Thyroid gland (tissue), 4 donors: ENCODE results near the gene SUGCT. TPM values are rescaled to one million over a fixed set of nuclear protein-coding genes. Genes with fewer than 3 reads are reported as not detected.

Experiments used
- DNase-seq, 2 donors: peaks; one replicate each; pipeline ENCODE4 v3.0.0-alpha.2; 2019
- H3K27ac ChIP-seq, 3 donors: fragments of 200-600 bp; sonication (generic); 1 replicate in 2 of 3; 2 replicates in 1 of 3; pipeline ENCODE4 v1.5.1; 2016 to 2019; ENCODE audit warnings: mild to moderate bottlenecking in 1 of 3, moderate library complexity in 1 of 3
- H3K27me3 ChIP-seq: fragments of 200-600 bp; sonication (generic); one replicate; pipeline ENCODE4 v1.5.1; 2019
- H3K36me3 ChIP-seq, 2 donors: fragments of 200-600 bp; sonication (generic); one replicate each; pipeline ENCODE4 v1.5.1; 2016 to 2019
- H3K4me1 ChIP-seq, 2 donors: fragments of 200-600 bp; sonication (generic); one replicate each; pipeline ENCODE4 v1.5.1; 2017 to 2019
- H3K4me3 ChIP-seq, 3 donors: fragments of 200-600 bp; sonication (generic); replicated peaks in 1 of 3; 1 replicate in 2 of 3; 2 replicates in 1 of 3; pipeline ENCODE4 v1.5.1; 2016; ENCODE audit warnings: mild to moderate bottlenecking in 1 of 3
- H3K9me3 ChIP-seq: fragments of 200-600 bp; sonication (generic); one replicate; pipeline ENCODE4 v1.5.1; 2017
- CTCF ChIP-seq, 6 experiments: fragments of 200-600 bp in 3 of 6; fragments of 450-650 bp in 3 of 6; sonication (generic) in 3 of 6; IDR thresholded peaks; one replicate each; pipeline ENCODE4 v1.5.1; 2016 to 2019; ENCODE audit warnings: antibody characterized with exemption in 6 of 6, mild to moderate bottlenecking in 2 of 6, inconsistent platforms in 1 of 6, moderate library complexity in 1 of 6
- POLR2A ChIP-seq, 2 donors: fragments of 450-650 bp; IDR thresholded peaks; one replicate each; pipeline ENCODE4 v1.6.1; 2017; ENCODE audit warnings: antibody characterized with exemption in 2 of 2, mild to moderate bottlenecking in 2 of 2, moderate library complexity in 1 of 2
- WGBS, 2 donors: methylation state at CpG; one replicate each; pipeline ENCODE4 v1.1.5; 2017; 5-methylcytosine and 5-hydroxymethylcytosine counted together
- intact Hi-C: fragments of 100-400 bp; cut with DNase I; formaldehyde crosslinking; loops from one replicate; pipeline ENCODE4 v1.15.1; 2023
- total RNA-seq, 4 donors: library from RNA; depleted of rRNA; stranded (reverse); fragments of >200 nt; gene quantifications; one replicate each; pipeline ENCODE4 v1.2.3, GENCODE V29; 2016

SUGCT gene
- total RNA-seq, 4 donors from 2014 or later: 1.3 to 15.2 (median 3.2) TPM

GRCh38 chr7:40530292-40530691 lies 395.5 kb downstream of the SUGCT start:
- Histone ChIP-seq H3K27ac (no peak overlapping the region), H3K4me3 (no peak overlapping the region), H3K36me3 (no peaks in the 10 kb centered on the region), H3K4me1 (no peaks in the 10 kb centered on the region), H3K9me3 (no peaks in the 10 kb centered on the region), H3K27me3 (no peaks in the 10 kb centered on the region)
- no peak for DNase-seq
- intact Hi-C loops: no loop called here
- TF ChIP-seq CTCF (IDR thresholded peaks at IDR 0.05): no peak
- TF ChIP-seq POLR2A (IDR thresholded peaks at IDR 0.05): no peak

- intact Hi-C loops: no loop called here
- no peak overlapping the region for H3K4me3 ChIP-seq
- H3K9me3 ChIP-seq: no peaks in the 10 kb centered on the region
- H3K36me3 ChIP-seq: no peaks in the 10 kb centered on the region
- H3K27ac ChIP-seq: no peak overlapping the region
- WGBS, 2 donors: 97 to 99% methylated on average over 3 of the region's 3 CpGs
- no peak for DNase-seq
- TF ChIP-seq POLR2A (IDR thresholded peaks at IDR 0.05) (no peak), CTCF (IDR thresholded peaks at IDR 0.05) (no peak)
- no peaks in the 10 kb centered on the region for H3K27me3 ChIP-seq
- no peaks in the 10 kb centered on the region for H3K4me1 ChIP-seq
Observed at GRCh38 chr7:40531956-40532355, 397.2 kb downstream of the SUGCT start.

GRCh38 chr7:40535678-40536077 lies 400.9 kb downstream of the SUGCT start:
- Histone ChIP-seq H3K27me3 (no peaks in the 10 kb centered on the region), H3K9me3 (no peaks in the 10 kb centered on the region), H3K36me3 (no peaks in the 10 kb centered on the region), H3K4me3 (no peak overlapping the region), H3K4me1 (no peaks in the 10 kb centered on the region), H3K27ac (no peak overlapping the region)
- WGBS, 2 donors: 94 to 95% methylated on average over 3 of the region's 3 CpGs
- no peak for TF ChIP-seq POLR2A (IDR thresholded peaks at IDR 0.05)
- TF ChIP-seq CTCF (IDR thresholded peaks at IDR 0.05): no peak
- intact Hi-C loops: no loop called here
- DNase-seq: no peak

GRCh38 chr7:40536421-40536820 lies 401.6 kb downstream of the SUGCT start:
- Histone ChIP-seq H3K9me3 (no peaks in the 10 kb centered on the region), H3K4me1 (no peaks in the 10 kb centered on the region), H3K27me3 (no peaks in the 10 kb centered on the region), H3K4me3 (no peak overlapping the region), H3K27ac (no peak overlapping the region), H3K36me3 (no peaks in the 10 kb centered on the region)
- 52 to 65% methylated on average over 1 of the region's 1 CpG for WGBS, 2 donors
- intact Hi-C loops: no loop called here
- TF ChIP-seq POLR2A (IDR thresholded peaks at IDR 0.05): no peak
- no peak for DNase-seq

GRCh38 chr7:40538281-40538680 lies 403.5 kb downstream of the SUGCT start:
- no peak for DNase-seq
- TF ChIP-seq CTCF (IDR thresholded peaks at IDR 0.05): no peak
- TF ChIP-seq POLR2A (IDR thresholded peaks at IDR 0.05): no peak
- WGBS, 2 donors: 74 to 76% methylated on average over 1 of the region's 1 CpG
- Histone ChIP-seq H3K4me1 (no peaks in the 10 kb centered on the region), H3K36me3 (no peaks in the 10 kb centered on the region), H3K27me3 (no peaks in the 10 kb centered on the region), H3K9me3 (no peaks in the 10 kb centered on the region), H3K27ac (no peak overlapping the region), H3K4me3 (no peak overlapping the region)
- intact Hi-C loops: no loop called here

- H3K27me3 ChIP-seq: no peaks in the 10 kb centered on the region
- no peak overlapping the region for H3K27ac ChIP-seq
- H3K9me3 ChIP-seq: no peaks in the 10 kb centered on the region
- TF ChIP-seq POLR2A (IDR thresholded peaks at IDR 0.05): no peak
- TF ChIP-seq CTCF (IDR thresholded peaks at IDR 0.05): no peak
- H3K4me1 ChIP-seq: no peaks in the 10 kb centered on the region
- no peaks in the 10 kb centered on the region for H3K36me3 ChIP-seq
- 83 to 93% methylated on average over 1 of the region's 1 CpG for WGBS, 2 donors
- DNase-seq: no peak
- no peak overlapping the region for H3K4me3 ChIP-seq
- intact Hi-C loops: no loop called here
Observed at GRCh38 chr7:40541336-40541735, 406.5 kb downstream of the SUGCT start.
